BLaER1 treated with 17β-estradiol and CSF1 and Interleukin-3, amounts not matched to agents 10 nM and 100 nM (cell line): ENCODE measurements around the gene BSN.

Experiments
- H3K27ac ChIP-seq, 11 experiments: shearing (Covaris generic); formaldehyde crosslinking; 2 replicates each; pipeline ENCODE4 v1.8.1; 2022
- H3K27me3 ChIP-seq, 11 experiments: shearing (Covaris generic); formaldehyde crosslinking; 2 replicates each; pipeline ENCODE4 v1.8.1; 2022
- H3K36me3 ChIP-seq, 11 experiments: shearing (Covaris generic); formaldehyde crosslinking; 2 replicates each; pipeline ENCODE4 v1.8.1; 2022
- H3K4me1 ChIP-seq, 10 experiments: shearing (Covaris generic); formaldehyde crosslinking; 2 replicates each; pipeline ENCODE4 v1.8.1; 2022
- H3K4me2 ChIP-seq, 11 experiments: shearing (Covaris generic); formaldehyde crosslinking; 2 replicates each; pipeline ENCODE4 v1.8.1; 2022
- H3K4me3 ChIP-seq, 10 experiments: shearing (Covaris generic); formaldehyde crosslinking; 2 replicates each; pipeline ENCODE4 v1.8.1; 2022
- H3K9ac ChIP-seq, 11 experiments: shearing (Covaris generic); formaldehyde crosslinking; 2 replicates each; pipeline ENCODE4 v1.8.1; 2022
- H3K9me3 ChIP-seq, 11 experiments: shearing (Covaris generic); formaldehyde crosslinking; replicated peaks in 1 of 11; 2 replicates each; pipeline ENCODE4 v1.8.1; 2022
- H4K20me1 ChIP-seq, 11 experiments: shearing (Covaris generic); formaldehyde crosslinking; 2 replicates each; pipeline ENCODE4 v1.8.1; 2022
- Cebpa-rat ChIP-seq, 11 experiments: shearing (Covaris generic); IDR thresholded peaks; 2 replicates each; pipeline ENCODE4 v1.8.1; 2022

BSN gene

DNA sequence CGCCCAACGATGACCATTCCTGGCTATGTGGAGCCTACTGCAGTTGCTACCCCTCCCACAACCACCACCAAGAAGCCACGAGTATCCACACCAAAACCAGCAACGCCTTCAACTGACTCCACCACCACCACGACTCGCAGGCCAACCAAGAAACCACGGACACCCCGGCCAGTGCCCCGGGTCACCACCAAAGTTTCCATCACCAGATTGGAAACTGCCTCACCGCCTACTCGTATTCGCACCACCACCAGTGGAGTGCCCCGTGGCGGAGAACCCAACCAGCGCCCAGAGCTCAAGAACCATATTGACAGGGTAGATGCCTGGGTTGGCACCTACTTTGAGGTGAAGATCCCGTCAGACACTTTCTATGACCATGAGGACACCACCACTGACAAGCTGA is 22.6 kb upstream of the BSN start:
- no peaks in the 10 kb centered on the region for H3K27me3 ChIP-seq
- H3K9me3 ChIP-seq = no peaks in the 10 kb centered on the region
- H3K27ac ChIP-seq = no peak overlapping the region
- peaks cover 0 to 20% (median 10%) of the 10 kb centered on the region in 10 experiments; a peak in 13 of 20 replicates for H3K4me1 ChIP-seq
- peaks cover 23 to 45% (median 40%) of the 10 kb centered on the region in 11 experiments for H3K36me3 ChIP-seq
- no peak for TF ChIP-seq Cebpa-rat (IDR thresholded peaks at IDR 0.05)
- H3K9ac ChIP-seq = no peak overlapping the region
- H3K4me3 ChIP-seq = no peak overlapping the region
- peaks cover 0 to 5% (median 0%) of the 10 kb centered on the region in 11 experiments; a peak in 6 of 22 replicates for H4K20me1 ChIP-seq
- no peak overlapping the region for H3K4me2 ChIP-seq

DNA sequence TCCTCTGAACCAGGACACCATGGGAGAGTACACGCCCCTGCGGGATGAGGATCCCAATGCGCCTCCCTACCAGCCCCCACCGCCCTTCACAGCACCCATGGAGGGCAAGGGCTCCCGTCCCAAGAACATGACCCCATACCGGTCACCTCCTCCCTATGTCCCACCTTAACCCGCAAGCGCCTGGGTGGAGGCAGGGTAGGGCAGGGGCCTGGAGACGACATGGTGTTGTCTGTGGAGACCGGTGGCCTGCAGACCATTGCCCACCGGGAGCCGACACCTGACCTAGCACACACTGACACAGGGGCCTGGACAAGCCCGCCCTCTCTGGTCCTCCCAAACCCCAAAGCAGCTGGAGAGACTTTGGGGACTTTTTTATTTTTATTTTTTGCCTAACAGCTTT is 21.2 kb upstream of the BSN start:
- Histone ChIP-seq H3K27me3 (no peaks in the 10 kb centered on the region), H3K9me3 (no peaks in the 10 kb centered on the region)
- no peak for TF ChIP-seq Cebpa-rat (IDR thresholded peaks at IDR 0.05)

DNA sequence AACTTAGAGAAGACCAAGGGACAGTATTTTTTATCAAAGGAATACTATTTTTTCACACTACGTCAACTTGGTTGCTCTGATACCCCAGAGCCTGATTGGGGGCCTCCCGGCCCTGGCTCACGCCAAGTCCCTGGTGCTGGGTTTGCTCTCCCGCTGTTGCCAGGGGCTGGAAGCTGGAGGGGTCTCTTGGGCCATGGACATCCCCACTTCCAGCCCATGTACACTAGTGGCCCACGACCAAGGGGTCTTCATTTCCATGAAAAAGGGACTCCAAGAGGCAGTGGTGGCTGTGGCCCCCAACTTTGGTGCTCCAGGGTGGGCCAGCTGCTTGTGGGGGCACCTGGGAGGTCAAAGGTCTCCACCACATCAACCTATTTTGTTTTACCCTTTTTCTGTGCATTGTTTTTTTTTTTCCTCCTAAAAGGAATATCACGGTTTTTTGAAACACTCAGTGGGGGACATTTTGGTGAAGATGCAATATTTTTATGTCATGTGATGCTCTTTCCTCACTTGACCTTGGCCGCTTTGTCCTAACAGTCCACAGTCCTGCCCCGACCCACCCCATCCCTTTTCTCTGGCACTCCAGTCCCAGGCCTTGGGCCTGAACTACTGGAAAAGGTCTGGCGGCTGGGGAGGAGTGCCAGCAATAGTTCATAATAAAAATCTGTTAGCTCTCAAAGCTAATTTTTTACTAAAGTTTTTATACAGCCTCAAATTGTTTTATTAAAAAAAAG is 20.3 kb upstream of the BSN start:
- no peak overlapping the region for H3K4me2 ChIP-seq
- H3K27me3 ChIP-seq = no peaks in the 10 kb centered on the region
- H3K9ac ChIP-seq = no peak overlapping the region
- peaks cover 23 to 45% (median 40%) of the 10 kb centered on the region in 11 experiments for H3K36me3 ChIP-seq
- no peaks in the 10 kb centered on the region for H3K9me3 ChIP-seq
- peaks cover 0 to 5% (median 0%) of the 10 kb centered on the region in 11 experiments; a peak in 5 of 22 replicates for H4K20me1 ChIP-seq
- H3K4me3 ChIP-seq = no peak overlapping the region
- H3K4me1 ChIP-seq = peaks cover 0 to 32% (median 23%) of the 10 kb centered on the region in 10 experiments; a peak in 16 of 20 replicates
- H3K27ac ChIP-seq = no peak overlapping the region
- TF ChIP-seq Cebpa-rat (IDR thresholded peaks at IDR 0.05) = no peak

More for the DNA sequence above, 21.2 kb upstream of the BSN start:
- Histone ChIP-seq H3K4me1 (peaks cover 0 to 32% (median 23%) of the 10 kb centered on the region in 10 experiments; a peak in 16 of 20 replicates), H3K4me2 (no peak overlapping the region), H3K9ac (no peak overlapping the region), H3K36me3 (peaks cover 23 to 45% (median 40%) of the 10 kb centered on the region in 11 experiments), H3K27ac (no peak overlapping the region), H3K4me3 (no peak overlapping the region), H4K20me1 (peaks cover 0 to 5% (median 0%) of the 10 kb centered on the region in 11 experiments; a peak in 6 of 22 replicates)

DNA sequence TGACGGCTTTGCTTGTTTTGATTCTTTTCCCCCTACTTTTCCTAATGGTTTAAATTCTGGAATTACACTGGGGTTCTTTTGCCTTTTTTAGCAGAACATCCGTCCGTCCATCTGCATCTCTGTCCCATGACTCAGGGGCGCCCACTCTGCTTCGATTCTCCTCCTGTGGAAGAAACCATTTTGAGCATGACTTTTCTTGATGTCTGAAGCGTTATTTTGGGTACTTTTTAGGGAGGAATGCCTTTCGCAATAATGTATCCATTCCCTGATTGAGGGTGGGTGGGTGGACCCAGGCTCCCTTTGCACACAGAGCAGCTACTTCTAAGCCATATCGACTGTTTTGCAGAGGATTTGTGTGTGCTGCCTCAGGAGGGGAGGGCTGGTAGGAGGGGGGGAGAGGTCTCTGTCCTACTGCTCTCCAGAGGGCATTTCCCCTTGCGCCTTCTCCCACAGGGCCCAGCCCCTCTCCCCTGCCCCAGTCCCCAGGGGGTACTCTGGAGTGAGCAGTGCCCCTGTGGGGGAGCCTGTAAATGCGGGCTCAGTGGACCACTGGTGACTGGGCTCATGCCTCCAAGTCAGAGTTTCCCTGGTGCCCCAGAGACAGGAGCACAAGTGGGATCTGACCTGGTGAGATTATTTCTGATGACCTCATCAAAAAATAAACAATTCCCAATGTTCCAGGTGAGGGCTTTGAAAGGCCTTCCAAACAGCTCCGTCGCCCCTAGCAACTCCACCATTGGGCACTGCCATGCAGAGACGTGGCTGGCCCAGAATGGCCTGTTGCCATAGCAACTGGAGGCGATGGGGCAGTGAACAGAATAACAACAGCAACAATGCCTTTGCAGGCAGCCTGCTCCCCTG is 19.5 kb upstream of the BSN start:
- Histone ChIP-seq H4K20me1 (peaks cover 0 to 5% (median 0%) of the 10 kb centered on the region in 11 experiments; a peak in 5 of 22 replicates), H3K4me3 (no peak overlapping the region), H3K27me3 (no peaks in the 10 kb centered on the region), H3K4me1 (peaks cover 0 to 34% (median 24%) of the 10 kb centered on the region in 10 experiments; a peak in 16 of 20 replicates), H3K27ac (no peak overlapping the region), H3K9me3 (no peaks in the 10 kb centered on the region), H3K4me2 (peak overlapping the region in 5 of 11 experiments; percentile 15 to 25 (median 19); a peak in 4 of 22 replicates), H3K9ac (0 out of 22 replicates have a peak overlapping the region, but pooled peaks of 1 of the 11 experiments have one; percentile 9), H3K36me3 (peaks cover 23 to 45% (median 40%) of the 10 kb centered on the region in 11 experiments)
- 0 out of 22 replicates have a peak, but pooled peaks of 2 of the 11 experiments have one; percentile 7 to 36 for TF ChIP-seq Cebpa-rat (IDR thresholded peaks at IDR 0.05)

DNA sequence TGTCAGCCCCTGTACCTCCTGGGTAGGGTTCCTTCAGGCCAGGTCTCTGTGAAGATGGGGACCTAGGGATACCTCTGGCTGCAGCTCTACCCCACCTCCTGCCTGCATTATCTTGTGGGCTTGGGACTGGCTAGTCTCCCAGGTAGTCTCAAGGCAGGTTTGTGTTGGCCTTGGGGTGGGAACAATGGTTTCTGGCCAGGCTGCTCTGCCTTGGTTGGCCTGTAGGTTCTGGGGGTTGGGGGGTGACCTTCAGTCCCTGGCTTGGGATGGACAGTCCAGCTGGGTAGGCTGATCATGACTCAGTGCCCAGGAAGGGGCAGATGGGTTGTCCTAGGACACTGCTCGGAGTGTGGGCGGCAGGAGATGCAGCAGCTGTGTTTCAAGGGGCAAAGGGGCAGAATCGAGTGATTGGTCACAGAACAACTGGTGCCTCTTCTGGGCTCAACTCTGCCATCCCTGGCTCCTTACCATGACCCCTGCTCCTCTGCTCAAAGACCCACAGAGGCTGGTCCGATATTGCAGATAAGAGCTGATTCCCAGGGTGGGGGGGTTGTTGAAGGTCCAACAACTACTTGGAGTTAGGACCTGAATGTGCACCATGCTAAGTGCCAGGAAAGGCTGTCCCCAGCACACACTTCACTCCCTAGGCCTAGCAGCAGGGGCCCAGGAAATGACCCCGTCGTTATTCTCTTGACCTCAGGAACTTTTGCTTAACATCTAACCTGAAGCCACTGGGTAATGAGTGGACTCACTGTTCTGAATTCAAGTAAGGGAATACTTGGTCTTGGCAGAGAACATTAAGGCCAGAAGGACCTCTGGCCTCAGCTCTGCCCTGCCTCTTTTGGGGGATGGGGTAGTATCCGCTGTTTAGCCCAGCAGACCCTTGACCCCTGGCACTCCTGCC is 18.1 kb upstream of the BSN start:
- Histone ChIP-seq H3K4me1 (peaks cover 7 to 45% (median 33%) of the 10 kb centered on the region in 10 experiments), H3K27ac (peak overlapping the region in 7 of 11 experiments; percentile 21 to 65 (median 45); a peak in 10 of 22 replicates), H3K4me2 (peak overlapping the region in 2 of 11 experiments; percentile 37 to 40; a peak in 1 of 22 replicates), H3K4me3 (no peak overlapping the region), H3K9ac (0 out of 22 replicates have a peak overlapping the region, but pooled peaks of 2 of the 11 experiments have one; percentile 9 to 18), H3K36me3 (peaks cover 17 to 32% (median 26%) of the 10 kb centered on the region in 11 experiments), H3K27me3 (no peaks in the 10 kb centered on the region), H3K9me3 (no peaks in the 10 kb centered on the region), H4K20me1 (peaks cover 0 to 3% (median 0%) of the 10 kb centered on the region in 11 experiments; a peak in 3 of 22 replicates)
- no peak for TF ChIP-seq Cebpa-rat (IDR thresholded peaks at IDR 0.05)

DNA sequence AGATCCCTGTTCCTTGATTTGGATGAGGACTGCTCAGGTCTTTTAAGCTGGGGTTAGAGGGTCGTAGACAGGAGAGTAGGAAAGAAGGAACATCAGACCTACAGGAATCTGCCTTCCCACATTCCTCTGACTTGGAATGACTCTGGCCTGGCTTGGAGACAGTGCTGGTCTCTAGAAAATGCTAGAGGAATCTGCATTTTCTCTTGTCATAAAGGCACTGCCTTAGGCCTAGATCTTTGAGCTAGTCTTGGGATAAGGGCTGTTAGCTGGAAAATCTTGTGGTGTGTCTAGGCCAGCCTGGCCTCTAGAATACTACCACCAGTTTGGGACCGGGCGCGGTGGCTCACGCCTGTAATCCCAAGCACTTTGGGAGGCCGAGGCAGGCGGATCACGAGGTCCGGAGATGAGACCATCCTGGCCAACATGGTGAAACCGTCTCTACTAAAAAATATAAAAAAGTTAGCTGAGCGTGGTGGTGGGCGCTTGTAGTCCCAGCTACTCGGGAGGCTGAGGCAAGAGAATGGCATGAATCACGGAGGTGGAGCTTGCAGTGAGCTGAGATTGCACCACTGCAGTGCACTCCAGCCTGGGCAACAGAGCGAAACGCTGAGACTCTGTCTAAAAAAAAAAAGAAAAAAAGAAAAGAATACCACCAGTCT is 17.3 kb upstream of the BSN start:
- peak overlapping the region in 5 of 11 experiments; percentile 9 to 51 (median 22); a peak in 3 of 22 replicates for H3K9ac ChIP-seq
- peak overlapping the region in 8 of 11 experiments; percentile 21 to 65 (median 49); a peak in 15 of 22 replicates for H3K27ac ChIP-seq
- H3K27me3 ChIP-seq = no peaks in the 10 kb centered on the region
- peaks cover 0 to 3% (median 0%) of the 10 kb centered on the region in 11 experiments; a peak in 3 of 22 replicates for H4K20me1 ChIP-seq
- peaks cover 7 to 45% (median 33%) of the 10 kb centered on the region in 10 experiments for H3K4me1 ChIP-seq
- peak in 5 of 11 experiments; percentile 14 to 80 (median 62); a peak in 4 of 22 replicates for TF ChIP-seq Cebpa-rat (IDR thresholded peaks at IDR 0.05)
- no peak overlapping the region for H3K4me3 ChIP-seq
- peaks cover 9 to 24% (median 19%) of the 10 kb centered on the region in 11 experiments; a peak in 21 of 22 replicates for H3K36me3 ChIP-seq
- peak overlapping the region in 9 of 11 experiments; percentile 29 to 46 (median 37); a peak in 12 of 22 replicates for H3K4me2 ChIP-seq
- no peaks in the 10 kb centered on the region for H3K9me3 ChIP-seq

DNA sequence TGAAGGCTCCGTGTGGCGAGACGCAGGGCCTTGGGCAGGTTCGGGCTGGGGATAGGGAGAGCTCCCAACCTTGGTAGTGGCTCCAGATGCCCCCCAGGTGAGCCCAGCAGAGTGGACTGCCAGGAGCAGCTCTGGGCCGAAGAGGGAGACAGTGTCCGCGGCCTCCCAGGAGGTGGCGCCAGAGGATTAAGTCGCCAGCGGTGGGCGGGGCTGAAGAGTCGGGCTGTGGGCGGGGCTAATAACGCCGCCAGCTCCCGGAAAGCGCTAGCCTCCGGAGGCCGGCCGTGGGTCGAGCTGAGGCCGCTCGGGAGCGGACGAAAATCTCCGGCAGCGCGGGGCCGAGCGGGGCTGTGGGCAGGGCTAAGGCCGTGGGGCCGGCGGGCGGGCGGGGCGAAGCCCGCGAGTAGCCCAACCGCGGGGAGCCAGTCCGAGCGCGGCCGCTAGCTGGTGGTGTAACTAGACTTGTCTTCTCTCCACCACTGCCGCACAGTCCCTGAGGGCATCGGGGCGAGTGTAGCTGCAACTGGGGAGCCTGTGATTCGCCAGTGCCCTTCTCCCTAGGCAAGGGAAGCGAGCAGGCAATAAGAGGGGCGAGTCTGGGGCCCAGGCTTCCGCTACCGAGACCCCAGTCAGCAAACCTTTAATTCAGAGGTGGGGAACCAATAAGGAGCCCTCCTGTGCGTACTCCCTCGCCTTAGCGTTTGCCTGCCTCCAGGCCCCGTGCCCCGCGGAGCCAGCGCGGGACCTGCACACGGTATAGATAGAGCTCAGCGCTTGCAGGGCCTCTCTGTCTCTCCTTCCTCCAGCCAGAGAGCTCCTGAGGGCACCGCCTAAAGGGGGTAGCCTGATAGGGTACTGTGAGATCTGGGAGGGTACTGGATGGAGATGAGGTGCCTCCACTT is 14.4 kb upstream of the BSN start:
- H3K27ac ChIP-seq = peak overlapping the region; percentile 16 to 79 (median 71); a peak in 19 of 22 replicates
- H3K4me3 ChIP-seq = peak overlapping the region; percentile 54 to 69 (median 64)
- H3K4me2 ChIP-seq = peak overlapping the region; percentile 75 to 99 (median 93)
- H3K36me3 ChIP-seq = no peaks in the 10 kb centered on the region
- H3K9me3 ChIP-seq = no peaks in the 10 kb centered on the region
- H3K9ac ChIP-seq = peak overlapping the region; percentile 68 to 85 (median 77)
- no peak for TF ChIP-seq Cebpa-rat (IDR thresholded peaks at IDR 0.05)
- no peaks in the 10 kb centered on the region; a peak in 1 of 22 replicates for H4K20me1 ChIP-seq
- no peaks in the 10 kb centered on the region for H3K27me3 ChIP-seq
- peaks cover 7 to 39% (median 27%) of the 10 kb centered on the region in 10 experiments for H3K4me1 ChIP-seq
